SK-N-MC (cell line): ENCODE measurements around the gene AKAP6.

ENCODE experiments used
- EZH2 ChIP-seq: fragments of 200-600 bp; sonication (generic); IDR thresholded peaks from one replicate; pipeline ENCODE4 v1.6.1; 2017; ENCODE audit warnings: antibody characterized with exemption
- FOXP2 ChIP-seq: optimal IDR thresholded peaks from 2 replicates; pipeline ENCODE3; 2011; ENCODE audit warnings: mild to moderate bottlenecking, moderate library complexity; ENCODE audit not compliant: insufficient read depth; ENCODE audit errors: extremely low read length, control extremely low read depth
- POLR2AphosphoS5 ChIP-seq: IDR thresholded peaks from 2 replicates; pipeline ENCODE4 v1.6.1; 2012; ENCODE audit warnings: mild to moderate bottlenecking, low read depth, low read length, borderline replicate concordance

DNA sequence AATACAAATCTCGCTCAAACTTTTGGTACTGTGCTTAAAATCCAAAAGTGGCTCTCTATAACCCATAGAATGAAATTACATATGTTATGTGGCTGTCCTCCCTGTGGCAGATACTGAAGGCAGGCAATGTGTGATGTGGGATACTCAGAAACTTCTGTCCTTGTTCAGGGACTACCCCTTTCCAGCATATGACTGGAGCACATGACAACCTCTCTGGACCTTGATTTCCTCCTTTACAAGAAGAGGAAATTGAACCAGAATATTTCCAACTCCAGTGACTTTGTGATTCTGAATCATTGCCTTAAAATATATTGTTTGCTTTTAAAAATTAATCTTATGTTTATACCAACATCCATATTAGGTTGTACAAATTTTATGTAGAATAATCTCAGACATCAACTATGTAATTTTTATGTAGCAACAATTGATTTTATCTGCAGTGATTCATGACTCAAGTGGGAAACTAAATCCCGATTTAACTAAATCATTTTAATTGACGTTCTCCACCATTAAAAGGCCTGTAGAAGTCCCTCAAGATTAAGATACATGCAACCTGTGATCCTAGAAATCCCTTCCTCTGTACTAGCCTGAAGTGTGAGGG is 162.4 kb downstream of the AKAP6 start:
- TF ChIP-seq POLR2AphosphoS5 (no peak), EZH2 (no peak), FOXP2 (no peak)
